Mammary epithelial cell (primary cell): ENCODE results near the gene MAGI1.

Experiments
- CTCF ChIP-seq, 2 donors: IDR thresholded peaks in 1 of 2; conservative IDR thresholded peaks in 1 of 2; 2 replicates each; pipeline ENCODE4 v1.5.1; 2011 to 2012; ENCODE audit warnings: inconsistent platforms in 2 of 2, low read length in 2 of 2, mild to moderate bottlenecking in 2 of 2, control low read depth in 1 of 2, low read depth in 1 of 2; ENCODE audit not compliant: insufficient read depth in 1 of 2; ENCODE audit errors: extremely low read depth in 1 of 2
- EZH2 ChIP-seq: IDR thresholded peaks from 2 replicates; pipeline ENCODE4 v1.6.1; 2012; ENCODE audit warnings: low read length, inconsistent platforms, borderline replicate concordance

- TF ChIP-seq EZH2 (no peak), CTCF (conservative IDR thresholded peaks at IDR 0.05 in 1 of 2, IDR thresholded peaks at IDR 0.05 in 1 of 2; ENCODE audit: extremely low read depth in 1 of 2, insufficient read depth in 1 of 2, low read depth in 1 of 2, low read length in 2 of 2) (no peak)
Observed at GRCh38 chr3:65597226-65597951, 441.3 kb downstream of the MAGI1 start.
